GM19328 (cell line): ENCODE data around the gene AGPAT2.

Source experiments
- ATAC-seq: cut with Tn5 transposase; IDR thresholded peaks from one replicate; pipeline ENCODE4 v1.9.1; 2021; ENCODE audit warnings: mild to moderate bottlenecking, moderate library complexity; ENCODE audit not compliant: unreplicated experiment

Gene AGPAT2

DNA sequence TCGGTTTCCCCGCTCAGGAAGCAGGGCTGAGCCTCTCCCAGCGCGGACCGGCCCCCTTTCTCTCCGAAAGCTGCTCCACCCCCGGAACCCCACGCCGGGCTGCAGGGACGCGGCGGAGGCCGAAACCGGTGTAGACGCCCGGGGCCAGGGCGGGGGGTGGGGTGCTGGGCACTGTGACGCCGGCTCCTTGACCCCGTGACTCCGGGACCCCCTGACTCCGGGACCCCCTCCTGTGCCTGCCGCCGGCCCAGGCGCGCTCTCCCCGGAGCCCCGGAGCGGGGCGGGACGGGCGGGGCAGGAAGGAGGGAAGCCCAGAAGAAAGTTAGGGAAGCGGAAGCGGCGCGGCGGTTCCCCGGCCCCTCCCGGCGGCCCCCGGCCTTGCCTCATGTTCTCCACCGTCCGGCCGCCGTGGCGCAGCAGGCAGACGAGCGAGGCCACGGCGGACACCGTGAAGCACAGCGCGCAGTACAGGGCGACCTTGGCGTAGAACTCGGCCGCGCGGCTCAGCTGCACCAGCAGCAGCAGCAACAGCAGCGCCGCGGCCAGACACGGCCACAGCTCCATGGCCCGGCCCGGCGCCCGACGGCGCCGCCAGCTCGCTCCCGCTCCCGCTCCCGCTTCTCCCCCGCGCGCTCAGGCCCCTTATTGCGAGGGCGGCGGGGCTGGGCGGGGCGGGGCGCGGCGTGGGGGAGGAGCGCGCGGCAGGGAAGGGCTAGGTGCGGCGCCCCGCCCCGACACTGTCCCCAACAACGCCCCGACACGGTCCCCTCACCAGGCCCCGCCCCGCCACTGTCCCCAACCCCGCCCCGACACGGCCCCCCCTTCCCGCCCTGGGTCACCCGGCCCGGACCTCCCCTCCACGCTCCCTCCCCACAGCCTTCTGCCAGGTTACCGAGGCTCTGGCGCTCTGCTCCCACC is at the start of gene AGPAT2:
Gene AGPAT2, minus strand, starts transcription at position 664 of the 918 bp plus-strand sequence. Its CDS starts 100 bp downstream, at position 564.
- peak; percentile 65 for ATAC-seq

DNA sequence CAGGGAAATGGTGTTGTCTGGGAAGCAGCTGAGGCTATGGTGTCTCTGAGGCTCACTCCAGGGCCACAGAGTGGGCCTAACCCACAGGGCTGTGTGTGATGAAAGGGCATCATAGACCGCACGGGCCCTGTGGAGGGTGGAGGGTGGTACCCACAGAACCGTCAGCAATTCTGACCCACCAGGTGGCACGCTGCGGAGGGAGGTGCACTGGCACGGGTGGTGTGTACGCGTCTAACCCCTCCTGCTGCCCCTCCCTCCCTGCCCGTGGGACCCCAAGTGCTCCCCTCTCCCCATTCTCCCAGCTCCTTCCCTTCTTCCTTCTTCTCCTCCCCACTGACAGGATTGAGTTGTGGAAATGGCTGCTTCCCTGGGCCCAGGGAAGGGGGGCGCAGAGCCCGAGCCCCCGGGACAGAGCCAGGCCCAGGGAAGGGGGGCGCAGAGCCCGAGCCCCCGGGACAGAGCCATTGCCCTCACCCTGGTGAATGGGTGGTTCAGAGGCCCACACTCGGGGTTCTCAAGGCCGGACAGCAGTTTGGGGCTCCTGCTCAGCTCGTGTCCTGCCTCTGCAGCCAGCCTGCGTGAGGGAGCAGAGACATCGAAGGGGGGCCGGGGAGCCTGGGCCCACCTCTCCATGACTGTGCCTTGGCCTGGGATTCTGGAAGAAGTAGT is 48.7 kb upstream of the AGPAT2 start:
- ATAC-seq: no peak

DNA sequence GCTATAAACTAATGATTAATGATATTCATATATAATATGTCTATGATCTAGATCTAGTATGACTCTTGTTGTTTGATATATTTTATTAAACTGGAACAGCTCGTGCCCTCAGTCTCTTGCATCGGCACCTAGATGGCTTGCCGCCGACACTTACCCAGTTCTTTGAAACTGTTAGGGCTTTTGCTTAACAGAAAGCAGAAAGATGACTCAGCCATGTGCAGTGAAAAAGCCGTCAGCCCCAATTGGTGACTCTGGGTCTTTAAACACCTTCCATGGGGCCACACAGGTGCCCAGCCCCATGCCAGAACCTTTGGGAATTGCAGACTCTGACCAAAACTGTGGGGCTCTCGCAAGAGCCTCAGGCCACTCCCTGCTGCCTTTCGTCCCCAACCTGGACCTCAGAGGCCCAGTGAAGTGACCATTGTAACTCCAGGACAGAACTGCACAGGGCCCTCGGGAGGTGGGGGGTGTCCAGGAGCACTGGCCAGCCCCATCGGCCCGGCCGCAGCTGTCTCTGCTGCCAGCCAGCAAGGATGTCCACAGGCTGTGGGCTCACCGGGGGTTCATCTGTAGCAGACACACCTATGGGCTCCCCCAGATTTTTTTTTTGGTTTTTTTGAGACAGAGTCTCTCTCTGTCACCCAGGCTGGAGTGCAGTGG is 47.7 kb upstream of the AGPAT2 start:
- ATAC-seq: no peak

DNA sequence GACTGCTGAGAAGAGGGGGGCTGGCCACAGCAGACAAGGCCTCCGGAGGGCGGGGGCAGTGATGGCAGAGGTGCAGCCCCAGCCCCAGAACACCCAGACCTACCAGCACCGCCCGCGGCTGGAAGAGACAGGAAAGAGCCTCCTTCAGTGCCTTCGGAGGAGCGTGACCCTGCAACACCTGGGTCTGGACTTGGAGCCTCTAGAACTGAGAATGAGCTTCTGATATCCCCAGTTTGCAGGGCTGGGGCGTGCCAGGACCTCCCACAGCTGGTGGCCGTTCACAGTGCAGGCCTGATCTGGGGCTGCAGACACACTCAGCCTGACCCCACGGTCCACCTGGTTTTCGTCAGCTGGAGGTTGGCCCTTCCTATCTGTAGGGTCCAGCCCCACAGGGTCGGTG is 46.4 kb upstream of the AGPAT2 start:
- ATAC-seq: no peak

DNA sequence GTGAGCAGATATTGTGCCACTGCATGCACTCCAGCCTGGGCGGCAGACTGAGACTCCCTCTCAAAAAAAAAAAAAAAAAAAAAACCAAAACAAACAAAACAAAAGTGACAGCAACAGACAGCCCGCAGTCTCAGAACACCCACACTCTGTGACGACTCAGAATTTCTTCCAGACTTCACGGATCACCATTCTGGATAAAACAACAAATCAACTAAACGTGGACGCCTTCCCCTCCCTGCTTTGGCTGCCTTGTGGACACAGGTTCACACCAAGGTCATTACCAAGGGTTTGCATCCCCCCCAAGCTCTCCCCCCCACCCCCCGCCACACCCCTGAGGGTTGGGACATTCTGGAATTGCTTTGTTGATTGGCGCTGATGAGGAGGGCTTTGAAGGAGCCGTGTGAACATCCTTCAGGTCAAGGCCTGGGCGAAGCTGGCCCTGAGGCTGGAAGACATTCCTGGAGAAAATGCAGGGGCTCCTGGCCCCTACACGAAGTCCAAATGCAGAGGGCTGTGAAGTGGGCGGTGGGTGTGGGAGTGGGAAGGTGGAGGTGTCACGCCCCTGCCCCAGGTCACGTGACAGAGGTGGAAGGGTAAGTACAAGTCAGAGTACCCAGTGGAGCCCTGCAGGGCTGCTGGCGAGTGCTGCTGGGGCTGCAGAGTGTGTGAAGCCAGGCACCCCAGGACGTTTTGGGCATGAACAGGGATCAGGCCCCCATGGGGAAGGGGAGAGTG is 45.4 kb upstream of the AGPAT2 start:
- ATAC-seq: no peak

DNA sequence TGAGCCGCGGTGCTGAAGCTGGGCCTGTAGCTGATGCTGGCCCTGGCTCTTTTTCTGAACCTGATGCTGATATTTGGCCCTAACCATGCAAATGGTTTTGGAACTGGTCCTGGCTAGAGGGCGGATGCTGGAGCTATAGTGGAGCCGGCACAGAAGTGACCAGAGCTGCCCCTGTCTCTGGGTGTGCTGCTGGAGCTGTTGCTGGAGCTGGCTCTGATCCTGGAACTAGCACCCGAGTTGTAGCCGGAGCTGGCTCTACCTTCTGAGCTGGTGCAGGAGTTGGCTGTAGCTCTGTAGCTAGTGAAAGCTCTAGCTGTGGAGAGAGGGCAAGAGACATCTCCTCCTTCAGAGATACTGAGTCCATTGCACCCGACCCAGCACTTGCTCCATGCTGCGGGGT is 42.7 kb upstream of the AGPAT2 start:
- ATAC-seq: no peak

DNA sequence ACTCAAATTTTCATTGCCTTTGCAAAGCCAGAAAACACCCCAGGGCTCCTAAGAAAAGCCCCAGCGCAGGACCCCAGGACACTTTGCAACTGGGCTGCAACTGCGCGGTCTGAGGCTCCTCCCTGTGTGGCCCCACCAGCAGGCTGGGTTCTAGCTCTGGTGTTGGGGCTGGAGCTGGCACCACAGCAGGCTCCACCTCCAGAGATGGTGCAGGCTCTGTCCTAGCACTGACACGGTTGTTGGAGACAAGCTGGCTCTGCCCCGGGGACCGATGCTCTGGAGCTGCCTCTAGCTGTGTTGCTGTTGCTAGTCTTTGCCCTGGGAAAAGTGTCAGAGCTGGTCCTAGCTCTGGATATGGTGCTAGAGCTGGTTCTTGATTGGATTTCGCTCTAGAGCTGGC is 41.9 kb upstream of the AGPAT2 start:
- no peak for ATAC-seq

DNA sequence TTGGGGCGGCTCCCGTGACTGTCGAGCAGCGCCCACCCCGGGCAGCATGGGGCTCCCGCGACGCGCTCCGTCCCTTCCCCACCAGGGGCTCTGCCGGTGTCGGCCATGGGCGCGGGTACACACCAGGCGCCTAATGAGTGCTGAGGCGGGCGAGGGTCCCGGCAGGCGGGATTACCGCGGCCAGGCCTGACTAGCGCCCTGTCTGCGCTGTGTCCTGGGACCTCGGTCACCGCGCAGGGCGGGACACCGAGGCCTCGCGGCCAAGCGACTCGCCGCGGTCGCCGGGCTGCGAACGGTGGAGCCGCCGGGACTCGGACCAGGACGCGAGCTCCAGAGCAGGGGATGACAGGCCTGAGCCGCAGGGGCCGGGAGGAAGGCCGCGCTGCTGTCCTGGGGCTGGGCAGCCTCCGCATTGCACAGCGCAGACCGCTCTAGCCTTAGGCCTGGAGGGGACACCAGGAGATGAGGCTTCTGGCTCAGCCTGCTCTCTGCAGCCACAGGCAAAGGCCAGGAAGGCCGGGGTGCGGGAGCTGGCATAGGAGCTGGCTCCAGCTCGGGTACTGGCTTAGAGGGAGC is 41.4 kb upstream of the AGPAT2 start:
- peak; percentile 16 for ATAC-seq

DNA sequence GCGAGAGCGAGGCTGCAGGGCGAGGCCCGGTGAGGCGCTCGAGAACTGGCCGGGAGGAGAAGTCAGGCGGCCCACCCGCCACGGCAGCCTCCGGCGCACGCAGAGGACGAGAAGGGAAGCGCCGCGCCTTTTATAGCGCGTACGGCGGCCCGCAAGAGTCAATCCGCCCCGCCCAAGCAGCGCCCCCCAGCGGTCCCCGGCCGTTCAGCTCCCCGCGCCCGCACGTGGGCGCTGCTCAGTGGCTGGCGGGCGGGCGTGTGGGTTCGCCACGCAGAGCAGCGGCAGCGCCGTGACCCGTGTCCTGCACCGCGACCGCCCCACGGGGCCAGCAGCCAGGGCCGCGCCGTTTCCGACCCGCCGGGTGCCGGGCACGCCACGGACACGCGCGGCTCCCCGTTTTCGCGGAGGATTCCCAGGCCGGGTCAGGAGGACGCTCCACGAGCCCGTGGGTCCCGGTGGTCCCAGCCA is 40.9 kb upstream of the AGPAT2 start:
- peak; percentile 51 for ATAC-seq

DNA sequence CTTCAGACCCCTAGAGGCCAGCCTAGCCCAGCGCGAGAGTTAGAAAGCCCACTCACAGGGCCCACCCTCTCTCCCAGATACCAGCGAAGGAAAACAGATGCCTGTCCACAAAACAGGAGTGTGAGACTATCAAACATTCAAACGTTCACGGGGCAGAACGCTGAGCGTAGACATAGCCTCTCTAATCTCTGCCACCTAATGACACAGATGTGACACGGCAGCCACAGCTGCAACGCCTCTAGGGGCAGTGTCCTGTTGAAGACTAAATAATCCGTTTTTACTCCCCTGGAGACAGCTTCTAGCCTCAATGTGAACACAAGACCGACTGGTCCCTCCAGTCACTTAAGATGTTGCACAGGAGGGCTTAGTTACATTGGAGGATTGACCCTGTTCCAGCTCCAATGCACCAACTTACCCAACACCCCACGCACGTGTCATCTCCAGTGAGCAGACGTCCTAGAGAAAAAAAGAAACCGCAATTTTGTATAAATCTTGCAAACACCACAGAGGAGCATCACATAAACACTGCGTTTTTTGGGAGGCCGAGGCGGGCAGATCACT is 39.5 kb upstream of the AGPAT2 start:
- no peak for ATAC-seq

DNA sequence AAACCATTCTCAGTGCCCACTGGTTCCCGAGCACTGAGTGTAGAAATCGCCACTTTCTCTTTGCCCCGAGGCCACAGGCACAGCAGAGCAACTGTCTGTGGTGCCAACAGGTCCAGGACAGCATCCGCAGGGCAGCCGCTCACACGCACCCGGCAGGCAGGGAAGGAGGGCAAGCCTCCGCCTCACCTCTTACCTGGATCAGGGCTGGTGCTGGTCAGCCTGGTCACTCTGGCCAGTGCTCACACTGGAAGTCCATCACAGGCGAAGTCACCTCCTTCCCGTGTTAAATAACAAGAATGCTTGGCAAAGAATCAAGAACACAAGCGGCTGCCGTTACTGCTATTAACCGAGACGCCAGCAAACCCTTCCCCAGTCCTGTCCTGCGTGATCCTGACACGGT is 38.9 kb upstream of the AGPAT2 start:
- no peak for ATAC-seq

DNA sequence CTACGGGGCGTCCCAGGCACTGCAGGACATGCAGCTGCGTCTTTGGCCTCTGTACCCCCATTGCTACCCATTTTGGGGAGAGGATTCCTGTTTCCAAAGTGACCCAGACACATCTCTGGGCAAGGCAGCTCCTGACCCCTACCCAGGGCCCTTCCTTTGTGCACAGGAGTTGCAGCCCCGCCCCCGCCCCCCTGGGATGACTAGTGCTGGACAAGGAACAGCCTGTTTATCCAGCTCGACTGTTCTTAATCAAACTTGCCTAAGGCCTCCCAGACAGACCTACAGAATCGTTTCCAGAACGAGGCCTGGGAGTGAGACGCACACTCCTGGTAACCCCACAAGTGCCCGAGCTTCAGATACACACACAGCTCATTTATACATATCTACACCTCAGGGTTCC is 38.4 kb upstream of the AGPAT2 start:
- no peak for ATAC-seq

DNA sequence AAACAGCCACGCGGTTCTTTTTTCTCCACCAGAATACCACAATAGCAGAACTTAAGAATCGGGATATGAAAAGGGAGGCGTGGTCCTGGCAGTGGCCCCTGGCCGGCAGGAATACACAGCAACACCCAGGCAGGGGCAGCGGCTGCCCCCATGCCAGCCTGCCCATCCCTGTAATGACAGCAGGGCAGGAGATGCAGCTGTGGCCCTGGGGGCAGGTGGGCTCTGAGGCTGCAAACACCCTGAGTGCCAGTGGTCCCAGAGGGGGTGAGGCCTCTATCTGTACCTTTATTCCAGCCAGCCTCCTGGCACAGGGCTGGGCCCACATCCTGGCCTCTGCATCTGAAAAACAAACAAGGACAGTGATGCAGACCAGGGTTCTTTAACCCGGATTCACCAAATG is 37.5 kb upstream of the AGPAT2 start:
- no peak for ATAC-seq

DNA sequence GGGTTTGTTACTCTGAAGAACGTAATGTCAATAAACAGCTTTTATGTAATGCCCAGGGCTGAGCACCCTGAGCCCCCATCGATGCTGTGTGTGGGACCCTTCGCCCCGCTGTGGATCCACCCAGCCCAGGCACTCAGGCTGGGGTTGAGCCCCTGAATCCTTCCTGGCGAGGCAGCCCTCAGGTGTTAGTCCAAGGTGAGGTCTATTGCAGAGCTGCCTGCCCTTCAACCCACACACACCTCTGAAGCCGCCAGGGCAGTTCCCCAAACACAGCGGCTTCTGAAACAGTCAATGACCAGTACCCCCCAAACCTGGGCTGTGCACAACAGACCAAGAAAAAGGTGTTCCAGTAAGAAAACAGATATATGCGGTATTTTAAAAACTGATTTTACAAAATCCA is 36.7 kb upstream of the AGPAT2 start:
- ATAC-seq: no peak

DNA sequence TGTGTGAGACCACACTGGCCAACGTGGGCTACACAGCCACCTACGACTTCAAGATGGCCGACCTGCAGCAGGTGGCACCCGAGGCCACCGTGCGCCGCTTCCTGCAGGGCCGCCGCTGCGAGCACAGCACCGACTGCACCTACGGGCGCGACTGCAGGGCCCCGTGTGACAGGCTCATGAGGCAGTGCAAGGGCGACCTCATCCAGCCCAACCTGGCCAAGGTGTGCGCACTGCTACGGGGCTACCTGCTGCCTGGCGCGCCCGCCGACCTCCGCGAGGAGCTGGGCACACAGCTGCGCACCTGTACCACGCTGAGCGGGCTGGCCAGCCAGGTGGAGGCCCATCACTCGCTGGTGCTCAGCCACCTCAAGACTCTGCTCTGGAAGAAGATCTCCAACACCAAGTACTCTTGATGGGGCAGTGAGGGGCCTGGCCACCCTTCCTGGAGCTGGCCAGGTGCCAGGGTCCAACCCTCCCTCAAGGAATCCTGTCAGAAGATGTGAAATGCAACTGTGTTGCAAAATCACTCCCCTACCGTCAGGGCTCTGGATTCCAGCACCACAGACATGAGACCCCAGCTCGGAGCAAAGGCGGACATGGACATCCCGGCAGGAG is 36.2 kb upstream of the AGPAT2 start:
- ATAC-seq: no peak

DNA sequence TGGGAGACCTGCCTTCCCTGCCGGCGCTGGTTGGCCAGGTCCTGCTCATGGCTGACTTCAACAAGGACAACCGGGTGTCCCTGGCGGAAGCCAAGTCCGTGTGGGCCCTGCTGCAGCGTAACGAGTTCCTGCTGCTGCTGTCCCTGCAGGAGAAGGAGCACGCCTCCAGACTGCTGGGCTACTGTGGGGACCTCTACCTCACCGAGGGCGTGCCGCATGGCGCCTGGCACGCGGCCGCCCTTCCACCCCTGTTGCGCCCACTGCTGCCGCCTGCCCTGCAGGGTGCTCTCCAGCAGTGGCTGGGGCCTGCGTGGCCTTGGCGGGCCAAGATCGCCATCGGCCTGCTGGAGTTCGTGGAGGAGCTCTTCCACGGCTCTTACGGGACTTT is 35.7 kb upstream of the AGPAT2 start:
- no peak for ATAC-seq

DNA sequence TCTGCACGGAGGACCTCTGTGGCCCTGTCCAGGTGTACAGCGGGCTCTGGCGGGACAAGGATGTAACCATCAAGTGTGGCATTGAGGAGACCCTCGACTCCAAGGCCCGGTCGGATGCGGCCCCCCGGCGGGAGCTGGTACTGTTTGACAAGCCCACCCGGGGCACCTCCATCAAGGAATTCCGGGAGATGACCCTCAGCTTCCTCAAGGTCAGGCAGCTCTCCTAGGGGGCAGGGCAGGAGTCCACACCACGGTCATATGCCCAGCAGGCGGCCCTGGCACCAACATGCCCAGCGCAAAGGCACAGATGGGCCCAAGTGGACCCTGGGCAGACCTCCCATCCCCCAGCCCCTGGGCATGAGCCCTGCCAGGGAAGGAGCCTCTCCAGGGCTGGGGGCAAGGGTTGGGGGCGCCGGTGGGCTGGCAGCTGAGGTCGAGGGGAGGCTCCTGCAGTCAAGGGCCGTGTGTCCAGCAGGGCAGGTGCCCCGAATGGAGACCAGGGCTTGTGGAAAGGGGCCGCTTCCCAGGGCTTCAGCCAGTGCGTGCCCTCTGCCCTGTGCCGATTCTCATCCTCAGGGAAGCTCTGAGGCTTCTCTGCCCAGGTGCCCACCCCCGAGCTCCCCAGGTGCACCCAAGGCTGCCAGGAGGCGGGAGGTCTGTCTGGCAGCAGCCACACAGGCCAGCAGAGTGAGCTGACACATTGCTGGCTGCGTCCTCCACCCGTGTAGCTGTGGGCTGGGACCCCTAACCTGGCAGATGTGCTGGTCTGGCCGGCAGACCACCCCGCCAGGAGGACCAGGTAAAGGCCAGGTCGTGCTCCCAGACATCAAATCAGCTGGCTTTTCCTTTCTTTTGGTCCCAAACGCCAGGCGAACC is 35.1 kb upstream of the AGPAT2 start:
- no peak for ATAC-seq

DNA sequence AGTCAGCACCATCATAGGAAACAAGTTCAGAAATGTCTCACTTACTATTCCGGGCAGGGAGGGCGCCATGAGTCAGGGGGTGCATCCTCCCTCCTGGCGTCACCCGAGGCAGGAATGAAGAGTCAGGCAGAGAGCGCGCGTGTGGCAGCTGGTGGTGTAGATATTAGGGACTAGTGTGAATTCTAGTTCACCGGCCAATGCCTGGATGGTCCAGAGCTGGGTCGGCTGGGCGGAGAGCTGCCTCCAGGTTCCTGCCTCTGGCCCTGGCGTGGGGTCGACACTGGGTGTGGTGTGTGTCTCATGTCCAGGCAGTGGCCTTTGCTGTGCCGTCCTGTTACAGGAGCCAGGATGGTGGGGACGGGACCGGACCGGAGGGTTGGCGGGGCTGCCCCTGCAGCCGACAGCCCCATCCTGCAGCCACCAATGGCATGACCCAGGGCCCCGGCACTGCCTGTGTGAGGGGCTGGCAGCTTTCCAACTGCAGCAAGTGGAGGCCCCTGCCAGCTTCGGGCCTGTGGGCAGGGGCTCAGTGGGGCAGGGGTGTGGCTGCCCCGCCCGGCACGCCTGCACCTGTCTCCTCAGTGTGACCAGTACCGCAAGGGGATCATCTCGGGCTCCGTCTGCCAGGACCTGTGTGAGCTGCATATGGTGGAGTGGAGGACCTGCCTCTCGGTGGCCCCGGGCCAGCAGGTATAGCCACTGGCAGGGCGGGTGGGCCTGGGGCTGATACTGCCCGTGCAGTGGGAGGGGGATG is 34.3 kb upstream of the AGPAT2 start:
- ATAC-seq: no peak
